LNCAP (cell line): ENCODE results near the gene NXF1.

ENCODE experiments used
- TF ChIP-seq, protein P1 (sequence below): fragments of 450-650 bp; IDR thresholded peaks from 2 replicates; pipeline ENCODE4 v1.5.1; 2017; ENCODE audit warnings: mild to moderate bottlenecking

NXF1 gene

DNA sequence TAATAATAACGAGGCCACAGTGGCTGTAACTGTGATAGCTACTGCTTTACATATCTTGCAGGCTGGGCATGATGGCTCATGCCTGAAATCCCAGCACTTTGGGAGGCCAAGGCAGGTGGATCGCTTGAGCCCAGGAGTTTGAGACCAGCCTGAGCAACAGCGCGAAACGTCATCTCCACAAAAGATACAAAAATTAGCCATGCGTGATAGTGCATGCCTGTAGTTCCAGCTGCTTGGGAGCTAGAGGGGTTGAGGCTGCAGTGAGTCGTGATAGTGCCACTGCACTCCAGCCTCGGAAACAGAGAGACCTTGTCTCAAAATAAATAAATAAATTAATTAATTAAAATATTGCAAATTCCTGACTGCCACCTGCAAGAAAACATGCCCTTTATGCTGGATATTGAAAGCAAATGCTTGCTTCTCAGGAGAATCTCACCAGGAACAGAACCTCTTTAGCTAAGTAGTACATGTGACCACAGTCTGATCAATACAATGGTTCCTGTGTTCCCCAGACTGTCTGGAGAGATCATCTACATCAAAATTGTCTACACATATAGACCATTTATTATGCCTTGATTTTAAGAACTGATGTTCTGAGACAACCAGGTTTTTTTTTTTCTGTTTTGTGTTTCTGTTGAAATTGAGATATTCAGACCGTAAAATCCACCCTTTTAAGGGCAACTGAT is 57.6 kb downstream of the NXF1 start:
- TF ChIP-seq, protein P1, sequence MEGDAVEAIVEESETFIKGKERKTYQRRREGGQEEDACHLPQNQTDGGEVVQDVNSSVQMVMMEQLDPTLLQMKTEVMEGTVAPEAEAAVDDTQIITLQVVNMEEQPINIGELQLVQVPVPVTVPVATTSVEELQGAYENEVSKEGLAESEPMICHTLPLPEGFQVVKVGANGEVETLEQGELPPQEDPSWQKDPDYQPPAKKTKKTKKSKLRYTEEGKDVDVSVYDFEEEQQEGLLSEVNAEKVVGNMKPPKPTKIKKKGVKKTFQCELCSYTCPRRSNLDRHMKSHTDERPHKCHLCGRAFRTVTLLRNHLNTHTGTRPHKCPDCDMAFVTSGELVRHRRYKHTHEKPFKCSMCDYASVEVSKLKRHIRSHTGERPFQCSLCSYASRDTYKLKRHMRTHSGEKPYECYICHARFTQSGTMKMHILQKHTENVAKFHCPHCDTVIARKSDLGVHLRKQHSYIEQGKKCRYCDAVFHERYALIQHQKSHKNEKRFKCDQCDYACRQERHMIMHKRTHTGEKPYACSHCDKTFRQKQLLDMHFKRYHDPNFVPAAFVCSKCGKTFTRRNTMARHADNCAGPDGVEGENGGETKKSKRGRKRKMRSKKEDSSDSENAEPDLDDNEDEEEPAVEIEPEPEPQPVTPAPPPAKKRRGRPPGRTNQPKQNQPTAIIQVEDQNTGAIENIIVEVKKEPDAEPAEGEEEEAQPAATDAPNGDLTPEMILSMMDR = no peak
